ENCODE data around the gene PPP4C.

Gene PPP4C

DNA sequence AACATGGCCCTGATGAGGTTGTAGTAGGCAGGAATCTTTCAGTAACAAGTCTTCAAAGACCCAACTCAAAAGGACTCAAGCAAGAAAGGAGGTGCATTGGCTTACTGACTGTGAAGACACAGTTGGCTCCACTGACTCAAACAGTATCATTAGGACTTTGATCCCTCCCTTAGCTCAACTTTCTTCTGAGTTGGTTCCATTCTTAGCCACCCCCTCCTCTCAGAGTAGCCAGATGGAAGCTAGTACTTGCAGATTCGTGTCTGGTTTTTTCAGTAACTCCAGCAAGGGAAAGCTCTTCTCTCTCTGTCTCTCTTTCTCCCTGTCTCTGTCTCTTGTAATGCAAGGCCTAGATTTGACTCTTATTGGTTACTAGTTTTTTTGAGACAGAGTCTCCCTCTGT lies 52.2 kb downstream of the PPP4C start:
- no peak for TF ChIP-seq CTCF (IDR thresholded peaks at IDR 0.05; ENCODE audit: low read depth, low read length)
- Histone ChIP-seq H3K4me3 (ENCODE audit: low read length) (no peak overlapping the region), H2AFZ (ENCODE audit: low read depth, low read length) (no peak overlapping the region), H3K4me1 (ENCODE audit: low read length) (peaks cover 9% of the 10 kb centered on the region), H3K9me3 (ENCODE audit: insufficient read depth, low read length) (no peaks in the 10 kb centered on the region), H3K79me2 (ENCODE audit: low read length) (no peaks in the 10 kb centered on the region), H3K9ac (ENCODE audit: low read length) (no peak overlapping the region), H3K36me3 (replicated peaks; ENCODE audit: low read depth, low read length) (no peaks in the 10 kb centered on the region), H3K4me2 (ENCODE audit: low read length) (no peak overlapping the region), H4K20me1 (ENCODE audit: insufficient read depth, low read length) (no peaks in the 10 kb centered on the region), H3K27ac (ENCODE audit: low read length) (no peak overlapping the region), H3K27me3 (ENCODE audit: low read depth, low read length) (no peaks in the 10 kb centered on the region)

DNA sequence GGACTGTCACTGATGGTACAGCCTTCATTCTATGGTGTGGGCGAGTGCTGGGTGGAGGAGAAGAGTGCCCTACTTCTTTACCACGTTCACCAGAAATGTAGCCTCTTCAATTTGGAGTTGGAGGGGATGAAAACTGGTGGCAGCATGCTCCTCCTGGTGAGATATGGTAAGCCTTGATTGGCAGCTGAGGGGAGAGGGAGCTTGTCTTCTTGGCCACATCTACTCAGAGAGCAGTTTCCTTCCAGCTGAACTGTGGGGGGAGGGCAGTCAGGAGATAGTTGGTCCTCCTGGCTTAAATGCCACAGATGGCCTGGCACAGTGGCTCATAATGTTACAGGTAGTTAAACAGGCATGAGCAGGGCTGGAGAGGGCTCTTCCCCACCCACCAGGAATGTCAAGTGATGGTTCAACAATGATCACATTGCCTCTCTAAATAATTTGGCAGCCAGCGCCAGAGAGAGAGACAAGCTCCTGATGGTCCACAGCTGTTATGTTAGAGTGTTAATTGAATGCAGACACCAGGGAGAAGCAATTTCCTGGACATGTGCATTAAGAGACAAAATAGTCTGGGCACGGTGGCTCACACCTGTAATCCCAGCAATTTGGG lies 56.2 kb downstream of the PPP4C start:
- no peak overlapping the region for H2AFZ ChIP-seq (ENCODE audit: low read depth, low read length)
- H3K36me3 ChIP-seq (replicated peaks; ENCODE audit: low read depth, low read length) = no peaks in the 10 kb centered on the region
- H3K4me3 ChIP-seq (ENCODE audit: low read length) = no peak overlapping the region
- peaks cover 12% of the 10 kb centered on the region for H3K4me1 ChIP-seq (ENCODE audit: low read length)
- no peaks in the 10 kb centered on the region for H3K27me3 ChIP-seq (ENCODE audit: low read depth, low read length)
- H3K27ac ChIP-seq (ENCODE audit: low read length) = no peak overlapping the region
- no peak overlapping the region for H3K9ac ChIP-seq (ENCODE audit: low read length)
- no peaks in the 10 kb centered on the region for H4K20me1 ChIP-seq (ENCODE audit: insufficient read depth, low read length)
- H3K4me2 ChIP-seq (ENCODE audit: low read length) = no peak overlapping the region
- TF ChIP-seq EZH2phosphoT487 (IDR thresholded peaks at IDR 0.05; ENCODE audit: low read depth) = no peak
- TF ChIP-seq CTCF (IDR thresholded peaks at IDR 0.05; ENCODE audit: low read depth, low read length) = no peak
- no peaks in the 10 kb centered on the region for H3K9me3 ChIP-seq (ENCODE audit: insufficient read depth, low read length)
- H3K79me2 ChIP-seq (ENCODE audit: low read length) = no peaks in the 10 kb centered on the region

- H3K27me3 ChIP-seq (ENCODE audit: low read depth, low read length) = no peaks in the 10 kb centered on the region
- TF ChIP-seq EZH2phosphoT487 (IDR thresholded peaks at IDR 0.05; ENCODE audit: low read depth) = no peak
- TF ChIP-seq CTCF (IDR thresholded peaks at IDR 0.05; ENCODE audit: low read depth, low read length) = no peak
- no peaks in the 10 kb centered on the region for H3K36me3 ChIP-seq (replicated peaks; ENCODE audit: low read depth, low read length)
- H3K4me1 ChIP-seq (ENCODE audit: low read length) = peaks cover 12% of the 10 kb centered on the region
- no peak overlapping the region for H3K9ac ChIP-seq (ENCODE audit: low read length)
- H3K9me3 ChIP-seq (ENCODE audit: insufficient read depth, low read length) = no peaks in the 10 kb centered on the region
- H3K4me2 ChIP-seq (ENCODE audit: low read length) = no peak overlapping the region
- H3K27ac ChIP-seq (ENCODE audit: low read length) = no peak overlapping the region
- H3K79me2 ChIP-seq (ENCODE audit: low read length) = no peaks in the 10 kb centered on the region
- no peaks in the 10 kb centered on the region for H4K20me1 ChIP-seq (ENCODE audit: insufficient read depth, low read length)
- no peak overlapping the region for H2AFZ ChIP-seq (ENCODE audit: low read depth, low read length)
- H3K4me3 ChIP-seq (ENCODE audit: low read length) = no peak overlapping the region
These were observed 56.8 kb downstream of the PPP4C start for GRCh38 chr16:30132591-30132990.
